ENCODE measurements around the gene FRY. TPM values are rescaled to one million over a fixed set of nuclear protein-coding genes. Genes with fewer than 3 reads are reported as not detected.

Gene FRY
- total and polyA plus RNA-seq, 4 donors: 6.2 to 31.2 (median 12.7) TPM

GRCh38 chr13:32086366-32086765, 54.8 kb downstream of the FRY start:
- Histone ChIP-seq H3K9me3 (ENCODE audit: control insufficient read depth in 4 of 4, low read length in 3 of 4) (no peaks in the 10 kb centered on the region), H3K4me3 (ENCODE audit: low read depth in 1 of 3, low read length in 3 of 3) (no peak overlapping the region), H3K27me3 (ENCODE audit: control insufficient read depth in 4 of 4, insufficient read depth in 4 of 4, low read length in 3 of 4) (no peaks in the 10 kb centered on the region), H3K36me3 (ENCODE audit: control insufficient read depth in 4 of 4, insufficient read depth in 3 of 4, low read depth in 1 of 4, low read length in 3 of 4) (peaks cover 0 to 2% (median 0%) of the 10 kb centered on the region in 4 donors), H3K9ac (ENCODE audit: low read depth in 1 of 2, low read length in 2 of 2) (no peak overlapping the region), H3K27ac (ENCODE audit: low read depth in 1 of 2, low read length in 2 of 2) (no peak overlapping the region), H3K4me1 (ENCODE audit: control insufficient read depth in 4 of 4, insufficient read depth in 4 of 4, low read length in 3 of 4) (no peaks in the 10 kb centered on the region)
- no peak for DNase-seq (ENCODE audit: low spot score)
- WGBS: 78% methylated on average over 2 of the region's 2 CpGs
- TF ChIP-seq GABPA (IDR thresholded peaks at IDR 0.05 in 1 of 2, conservative IDR thresholded peaks at IDR 0.05 in 1 of 2): no peak
- no peak for TF ChIP-seq HNF4A (conservative IDR thresholded peaks at IDR 0.05)
- no peak for TF ChIP-seq ZBTB33 (IDR thresholded peaks at IDR 0.05)

- no peak for DNase-seq (ENCODE audit: low spot score)
- H3K4me3 ChIP-seq (ENCODE audit: low read depth in 1 of 3, low read length in 3 of 3): no peak overlapping the region
- WGBS: 68% methylated on average over 4 of the region's 4 CpGs
- no peaks in the 10 kb centered on the region for H3K27me3 ChIP-seq (ENCODE audit: control insufficient read depth in 4 of 4, insufficient read depth in 4 of 4, low read length in 3 of 4)
- TF ChIP-seq EGR1 (IDR thresholded peaks at IDR 0.05; ENCODE audit: low read depth in 2 of 2) (no peak), HNF4G (IDR thresholded peaks at IDR 0.05) (no peak), TAF1 (conservative IDR thresholded peaks at IDR 0.05) (no peak), RXRA (IDR thresholded peaks at IDR 0.05) (no peak), MAX (IDR thresholded peaks at IDR 0.05) (no peak), ZBTB33 (IDR thresholded peaks at IDR 0.05) (no peak), HNF4A (conservative IDR thresholded peaks at IDR 0.05) (no peak), REST (IDR thresholded peaks at IDR 0.05) (no peak), RAD21 (IDR thresholded peaks at IDR 0.05) (no peak), SP1 (IDR thresholded peaks at IDR 0.05) (no peak), ATF3 (IDR thresholded peaks at IDR 0.05) (no peak), CTCF (IDR thresholded peaks at IDR 0.05; ENCODE audit: low read depth, low read length, missing input control) (no peak)
- H3K9me3 ChIP-seq (ENCODE audit: control insufficient read depth in 4 of 4, low read length in 3 of 4): no peaks in the 10 kb centered on the region
- H3K27ac ChIP-seq (ENCODE audit: low read depth in 1 of 2, low read length in 2 of 2): no peak overlapping the region
- H3K9ac ChIP-seq (ENCODE audit: low read depth in 1 of 2, low read length in 2 of 2): no peak overlapping the region
- H3K36me3 ChIP-seq (ENCODE audit: control insufficient read depth in 4 of 4, insufficient read depth in 3 of 4, low read depth in 1 of 4, low read length in 3 of 4): peaks cover 0 to 2% (median 0%) of the 10 kb centered on the region in 4 donors
- H3K4me1 ChIP-seq (ENCODE audit: control insufficient read depth in 4 of 4, insufficient read depth in 4 of 4, low read length in 3 of 4): no peaks in the 10 kb centered on the region
Measured at GRCh38 chr13:32086791-32087441, 55.3 kb downstream of the FRY start.
